ENCODE data around the gene VRTN. TPM values are rescaled to one million over a fixed set of nuclear protein-coding genes. Genes with fewer than 3 reads are reported as not detected.
"Not testable (repeated sequence)": the region's sequence is repeated elsewhere in the genome, so short reads cannot be mapped to it uniquely, and the experiment has no call there.

Gene VRTN
- polyA plus RNA-seq, 1 donor, result 0.69 TPM

- H3K4me3 ChIP-seq (ENCODE audit: low read length), result no peak overlapping the region
- no peaks in the 10 kb centered on the region for H3K9me3 ChIP-seq (ENCODE audit: control insufficient read depth, low read depth, low read length)
- peaks cover 6% of the 10 kb centered on the region for H3K27me3 ChIP-seq (ENCODE audit: control insufficient read depth, insufficient read depth, low read length)
- H3K36me3 ChIP-seq (ENCODE audit: control insufficient read depth, insufficient read depth, low read length), result no peaks in the 10 kb centered on the region
- H3K4me1 ChIP-seq (ENCODE audit: control insufficient read depth, insufficient read depth, low read length), result no peaks in the 10 kb centered on the region
- no CpG with 5 or more reads among the region's 8 CpGs for WGBS (ENCODE audit: insufficient coverage, low lambda C conversion rate)
- DNase-seq, result no peak
- no peak overlapping the region for H3K27ac ChIP-seq (ENCODE audit: low read length)
Measured at GRCh38 chr14:74368441-74368840, 20.2 kb downstream of the VRTN start.

GRCh38 chr14:74377976-74378690, 29.9 kb downstream of the VRTN start:
- Histone ChIP-seq H3K27ac (ENCODE audit: low read length) (no peak overlapping the region), H3K4me1 (ENCODE audit: control insufficient read depth, insufficient read depth, low read length) (no peaks in the 10 kb centered on the region), H3K27me3 (ENCODE audit: control insufficient read depth, insufficient read depth, low read length) (no peaks in the 10 kb centered on the region), H3K9me3 (ENCODE audit: control insufficient read depth, low read depth, low read length) (no peaks in the 10 kb centered on the region), H3K4me3 (ENCODE audit: low read length) (no peak overlapping the region), H3K36me3 (ENCODE audit: control insufficient read depth, insufficient read depth, low read length) (no peaks in the 10 kb centered on the region)
- no CpG with 5 or more reads among the region's 38 CpGs for WGBS (ENCODE audit: insufficient coverage, low lambda C conversion rate)
- DNase-seq, result no peak

GRCh38 chr14:74380172-74380571, 31.9 kb downstream of the VRTN start:
- Histone ChIP-seq H3K4me3 (ENCODE audit: low read length) (no peak overlapping the region), H3K36me3 (ENCODE audit: control insufficient read depth, insufficient read depth, low read length) (no peaks in the 10 kb centered on the region), H3K27me3 (ENCODE audit: control insufficient read depth, insufficient read depth, low read length) (no peaks in the 10 kb centered on the region), H3K27ac (ENCODE audit: low read length) (no peak overlapping the region), H3K9me3 (ENCODE audit: control insufficient read depth, low read depth, low read length) (no peaks in the 10 kb centered on the region), H3K4me1 (ENCODE audit: control insufficient read depth, insufficient read depth, low read length) (no peaks in the 10 kb centered on the region)
- DNase-seq, result no peak
- no CpG with 5 or more reads among the region's 9 CpGs for WGBS (ENCODE audit: insufficient coverage, low lambda C conversion rate)

GRCh38 chr14:74380845-74381244, 32.6 kb downstream of the VRTN start:
- no peak for DNase-seq
- no peaks in the 10 kb centered on the region for H3K9me3 ChIP-seq (ENCODE audit: control insufficient read depth, low read depth, low read length)
- H3K36me3 ChIP-seq (ENCODE audit: control insufficient read depth, insufficient read depth, low read length), result no peaks in the 10 kb centered on the region
- no peaks in the 10 kb centered on the region for H3K27me3 ChIP-seq (ENCODE audit: control insufficient read depth, insufficient read depth, low read length)
- WGBS (ENCODE audit: insufficient coverage, low lambda C conversion rate), result no CpG with 5 or more reads among the region's 13 CpGs
- H3K4me1 ChIP-seq (ENCODE audit: control insufficient read depth, insufficient read depth, low read length), result no peaks in the 10 kb centered on the region
- H3K27ac ChIP-seq (ENCODE audit: low read length), result no peak overlapping the region
- no peak overlapping the region for H3K4me3 ChIP-seq (ENCODE audit: low read length)

GRCh38 chr14:74381571-74381970, 33.3 kb downstream of the VRTN start:
- not testable (repeated sequence) for H3K4me3 ChIP-seq (ENCODE audit: low read length); H3K4me1 ChIP-seq (ENCODE audit: control insufficient read depth, insufficient read depth, low read length)
- WGBS (ENCODE audit: insufficient coverage, low lambda C conversion rate), result 100% methylated on average over 1 of the region's 10 CpGs

GRCh38 chr14:74382231-74382630, 34.0 kb downstream of the VRTN start:
- no peak for DNase-seq

More at GRCh38 chr14:74381571-74381970, 33.3 kb downstream of the VRTN start:
- H3K36me3 ChIP-seq (ENCODE audit: control insufficient read depth, insufficient read depth, low read length); H3K27ac ChIP-seq (ENCODE audit: low read length); H3K27me3 ChIP-seq (ENCODE audit: control insufficient read depth, insufficient read depth, low read length); DNase-seq; H3K9me3 ChIP-seq (ENCODE audit: control insufficient read depth, low read depth, low read length): not testable (repeated sequence)

GRCh38 chr14:74389980-74390379, 41.7 kb downstream of the VRTN start:
- Histone ChIP-seq H3K36me3 (ENCODE audit: control insufficient read depth, insufficient read depth, low read length) (no peaks in the 10 kb centered on the region), H3K27me3 (ENCODE audit: control insufficient read depth, insufficient read depth, low read length) (peaks cover 22% of the 10 kb centered on the region), H3K9me3 (ENCODE audit: control insufficient read depth, low read depth, low read length) (no peaks in the 10 kb centered on the region), H3K27ac (ENCODE audit: low read length) (no peak overlapping the region), H3K4me3 (ENCODE audit: low read length) (no peak overlapping the region), H3K4me1 (ENCODE audit: control insufficient read depth, insufficient read depth, low read length) (no peaks in the 10 kb centered on the region)
- no CpG with 5 or more reads among the region's 7 CpGs for WGBS (ENCODE audit: insufficient coverage, low lambda C conversion rate)
- DNase-seq, result no peak

More at GRCh38 chr14:74382231-74382630, 34.0 kb downstream of the VRTN start:
- Histone ChIP-seq H3K4me1 (ENCODE audit: control insufficient read depth, insufficient read depth, low read length) (no peaks in the 10 kb centered on the region), H3K27me3 (ENCODE audit: control insufficient read depth, insufficient read depth, low read length) (peaks cover 3% of the 10 kb centered on the region), H3K4me3 (ENCODE audit: low read length) (no peak overlapping the region), H3K9me3 (ENCODE audit: control insufficient read depth, low read depth, low read length) (no peaks in the 10 kb centered on the region), H3K36me3 (ENCODE audit: control insufficient read depth, insufficient read depth, low read length) (no peaks in the 10 kb centered on the region), H3K27ac (ENCODE audit: low read length) (no peak overlapping the region)
- WGBS (ENCODE audit: insufficient coverage, low lambda C conversion rate), result no CpG with 5 or more reads among the region's 4 CpGs

- H3K4me3 ChIP-seq (ENCODE audit: low read length); H3K27ac ChIP-seq (ENCODE audit: low read length); H3K4me1 ChIP-seq (ENCODE audit: control insufficient read depth, insufficient read depth, low read length); H3K9me3 ChIP-seq (ENCODE audit: control insufficient read depth, low read depth, low read length); H3K36me3 ChIP-seq (ENCODE audit: control insufficient read depth, insufficient read depth, low read length); DNase-seq: not testable (repeated sequence)
- H3K27me3 ChIP-seq (ENCODE audit: control insufficient read depth, insufficient read depth, low read length), result peaks cover 27% of the 10 kb centered on the region
- no CpG with 5 or more reads among the region's 3 CpGs for WGBS (ENCODE audit: insufficient coverage, low lambda C conversion rate)
Measured at GRCh38 chr14:74390505-74390904, 42.2 kb downstream of the VRTN start.

GRCh38 chr14:74391479-74391878, 43.2 kb downstream of the VRTN start:
- DNase-seq, result no peak
- Histone ChIP-seq H3K4me3 (ENCODE audit: low read length) (no peak overlapping the region), H3K27me3 (ENCODE audit: control insufficient read depth, insufficient read depth, low read length) (peaks cover 36% of the 10 kb centered on the region), H3K9me3 (ENCODE audit: control insufficient read depth, low read depth, low read length) (no peaks in the 10 kb centered on the region), H3K27ac (ENCODE audit: low read length) (no peak overlapping the region), H3K4me1 (ENCODE audit: control insufficient read depth, insufficient read depth, low read length) (no peaks in the 10 kb centered on the region), H3K36me3 (ENCODE audit: control insufficient read depth, insufficient read depth, low read length) (no peaks in the 10 kb centered on the region)
- WGBS (ENCODE audit: insufficient coverage, low lambda C conversion rate), result no CpG with 5 or more reads among the region's 3 CpGs

GRCh38 chr14:74392616-74393570, 44.6 kb downstream of the VRTN start:
- DNase-seq, result no peak
- peaks cover 37% of the 10 kb centered on the region for H3K27me3 ChIP-seq (ENCODE audit: control insufficient read depth, insufficient read depth, low read length)
- H3K4me1 ChIP-seq (ENCODE audit: control insufficient read depth, insufficient read depth, low read length), result no peaks in the 10 kb centered on the region
- H3K9me3 ChIP-seq (ENCODE audit: control insufficient read depth, low read depth, low read length), result no peaks in the 10 kb centered on the region
- WGBS (ENCODE audit: insufficient coverage, low lambda C conversion rate), result no CpG with 5 or more reads among the region's 16 CpGs
- no peaks in the 10 kb centered on the region for H3K36me3 ChIP-seq (ENCODE audit: control insufficient read depth, insufficient read depth, low read length)
- H3K27ac ChIP-seq (ENCODE audit: low read length), result no peak overlapping the region
- no peak overlapping the region for H3K4me3 ChIP-seq (ENCODE audit: low read length)
